Measurements from ENCODE around the gene TPP2. TPM values are rescaled to one million over a fixed set of nuclear protein-coding genes. Genes with fewer than 3 reads are reported as not detected.

Gene TPP2
- total RNA-seq, 1 experiment from 2014 or later: 36.7 TPM

DNA sequence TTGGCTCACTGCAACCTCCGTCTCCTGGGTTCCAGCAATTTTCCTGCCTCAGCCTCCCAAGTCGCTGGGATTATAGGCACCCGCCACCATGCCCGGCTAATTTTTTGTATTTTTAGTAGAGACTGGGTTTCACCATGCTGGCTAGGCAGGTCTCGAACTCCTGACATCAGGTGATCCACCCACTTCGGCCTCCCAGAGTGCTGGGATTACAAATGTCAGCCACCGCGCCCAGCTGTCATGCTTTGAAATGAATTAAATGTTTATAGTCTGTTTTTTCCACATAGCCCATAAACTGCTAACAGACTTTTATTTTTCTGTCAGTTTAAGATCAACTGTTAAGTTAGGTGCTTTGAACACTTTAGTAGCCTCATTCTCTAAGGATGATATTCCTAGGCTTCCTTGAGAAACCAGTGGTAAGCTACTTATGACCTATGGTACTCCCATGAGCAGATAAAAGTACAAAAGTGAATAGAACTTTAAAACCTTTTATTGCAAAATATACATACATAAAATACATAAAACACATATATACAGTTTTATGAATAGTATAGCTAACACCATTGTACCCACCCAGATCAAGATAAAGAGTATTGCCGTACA lies 13.6 kb downstream of the TPP2 start:
- intact Hi-C loops (cut with micrococcal nuclease): no loop called here
- H3K27ac ChIP-seq (ENCODE audit: low read depth, low read length): no peak overlapping the region
- RAD21 ChIA-PET (ENCODE audit: low non-redundant PET in 1 of 2, low total read pairs in 2 of 2, uncharacterized antibody in 2 of 2, unreplicated experiment in 2 of 2): no interaction called here
- no TSS peak for BruUV-seq (replicated peaks)
- H3K4me1 ChIP-seq (ENCODE audit: control insufficient read depth in 1 of 2, insufficient read depth in 2 of 2, low read length in 2 of 2): no peaks in the 10 kb centered on the region
- no peak for TF ChIP-seq CEBPB (IDR thresholded peaks at IDR 0.05; ENCODE audit: low read depth)
- TF ChIP-seq FOSL1 (IDR thresholded peaks at IDR 0.05; ENCODE audit: low read depth): no peak
- TF ChIP-seq, protein P1, sequence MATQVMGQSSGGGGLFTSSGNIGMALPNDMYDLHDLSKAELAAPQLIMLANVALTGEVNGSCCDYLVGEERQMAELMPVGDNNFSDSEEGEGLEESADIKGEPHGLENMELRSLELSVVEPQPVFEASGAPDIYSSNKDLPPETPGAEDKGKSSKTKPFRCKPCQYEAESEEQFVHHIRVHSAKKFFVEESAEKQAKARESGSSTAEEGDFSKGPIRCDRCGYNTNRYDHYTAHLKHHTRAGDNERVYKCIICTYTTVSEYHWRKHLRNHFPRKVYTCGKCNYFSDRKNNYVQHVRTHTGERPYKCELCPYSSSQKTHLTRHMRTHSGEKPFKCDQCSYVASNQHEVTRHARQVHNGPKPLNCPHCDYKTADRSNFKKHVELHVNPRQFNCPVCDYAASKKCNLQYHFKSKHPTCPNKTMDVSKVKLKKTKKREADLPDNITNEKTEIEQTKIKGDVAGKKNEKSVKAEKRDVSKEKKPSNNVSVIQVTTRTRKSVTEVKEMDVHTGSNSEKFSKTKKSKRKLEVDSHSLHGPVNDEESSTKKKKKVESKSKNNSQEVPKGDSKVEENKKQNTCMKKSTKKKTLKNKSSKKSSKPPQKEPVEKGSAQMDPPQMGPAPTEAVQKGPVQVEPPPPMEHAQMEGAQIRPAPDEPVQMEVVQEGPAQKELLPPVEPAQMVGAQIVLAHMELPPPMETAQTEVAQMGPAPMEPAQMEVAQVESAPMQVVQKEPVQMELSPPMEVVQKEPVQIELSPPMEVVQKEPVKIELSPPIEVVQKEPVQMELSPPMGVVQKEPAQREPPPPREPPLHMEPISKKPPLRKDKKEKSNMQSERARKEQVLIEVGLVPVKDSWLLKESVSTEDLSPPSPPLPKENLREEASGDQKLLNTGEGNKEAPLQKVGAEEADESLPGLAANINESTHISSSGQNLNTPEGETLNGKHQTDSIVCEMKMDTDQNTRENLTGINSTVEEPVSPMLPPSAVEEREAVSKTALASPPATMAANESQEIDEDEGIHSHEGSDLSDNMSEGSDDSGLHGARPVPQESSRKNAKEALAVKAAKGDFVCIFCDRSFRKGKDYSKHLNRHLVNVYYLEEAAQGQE (IDR thresholded peaks at IDR 0.05; ENCODE audit: low read depth): no peak
- no peak for TF ChIP-seq RAD21 (IDR thresholded peaks at IDR 0.05; ENCODE audit: low read depth)
- no peak for TF ChIP-seq JUND (IDR thresholded peaks at IDR 0.05)
- TF ChIP-seq, protein P2, sequence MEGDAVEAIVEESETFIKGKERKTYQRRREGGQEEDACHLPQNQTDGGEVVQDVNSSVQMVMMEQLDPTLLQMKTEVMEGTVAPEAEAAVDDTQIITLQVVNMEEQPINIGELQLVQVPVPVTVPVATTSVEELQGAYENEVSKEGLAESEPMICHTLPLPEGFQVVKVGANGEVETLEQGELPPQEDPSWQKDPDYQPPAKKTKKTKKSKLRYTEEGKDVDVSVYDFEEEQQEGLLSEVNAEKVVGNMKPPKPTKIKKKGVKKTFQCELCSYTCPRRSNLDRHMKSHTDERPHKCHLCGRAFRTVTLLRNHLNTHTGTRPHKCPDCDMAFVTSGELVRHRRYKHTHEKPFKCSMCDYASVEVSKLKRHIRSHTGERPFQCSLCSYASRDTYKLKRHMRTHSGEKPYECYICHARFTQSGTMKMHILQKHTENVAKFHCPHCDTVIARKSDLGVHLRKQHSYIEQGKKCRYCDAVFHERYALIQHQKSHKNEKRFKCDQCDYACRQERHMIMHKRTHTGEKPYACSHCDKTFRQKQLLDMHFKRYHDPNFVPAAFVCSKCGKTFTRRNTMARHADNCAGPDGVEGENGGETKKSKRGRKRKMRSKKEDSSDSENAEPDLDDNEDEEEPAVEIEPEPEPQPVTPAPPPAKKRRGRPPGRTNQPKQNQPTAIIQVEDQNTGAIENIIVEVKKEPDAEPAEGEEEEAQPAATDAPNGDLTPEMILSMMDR (IDR thresholded peaks at IDR 0.05 in 2 of 3, conservative IDR thresholded peaks at IDR 0.05 in 1 of 3; ENCODE audit: borderline replicate concordance in 1 of 3, insufficient read depth in 1 of 3, low read depth in 2 of 3, low read length in 2 of 3): no peak
- TF ChIP-seq, protein P3, sequence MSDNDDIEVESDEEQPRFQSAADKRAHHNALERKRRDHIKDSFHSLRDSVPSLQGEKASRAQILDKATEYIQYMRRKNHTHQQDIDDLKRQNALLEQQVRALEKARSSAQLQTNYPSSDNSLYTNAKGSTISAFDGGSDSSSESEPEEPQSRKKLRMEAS (IDR thresholded peaks at IDR 0.05): no peak
- TF ChIP-seq ZNF274 (IDR thresholded peaks at IDR 0.05; ENCODE audit: low read depth, low read length): no peak
- no peak for TF ChIP-seq POLR2AphosphoS5 (IDR thresholded peaks at IDR 0.05; ENCODE audit: low read depth, low read length)
- TF ChIP-seq ELF1 (IDR thresholded peaks at IDR 0.05; ENCODE audit: borderline replicate concordance, low read depth): no peak
- no peak for TF ChIP-seq SIN3A (IDR thresholded peaks at IDR 0.05; ENCODE audit: low read depth)
- no peak for TF ChIP-seq EGR1 (IDR thresholded peaks at IDR 0.05; ENCODE audit: low read depth)
- TF ChIP-seq YY1 (IDR thresholded peaks at IDR 0.05; ENCODE audit: extremely low read depth, insufficient replicate concordance, low read depth, low read length): no peak
- TF ChIP-seq, protein P4, sequence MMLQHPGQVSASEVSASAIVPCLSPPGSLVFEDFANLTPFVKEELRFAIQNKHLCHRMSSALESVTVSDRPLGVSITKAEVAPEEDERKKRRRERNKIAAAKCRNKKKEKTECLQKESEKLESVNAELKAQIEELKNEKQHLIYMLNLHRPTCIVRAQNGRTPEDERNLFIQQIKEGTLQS (IDR thresholded peaks at IDR 0.05): no peak
- TF ChIP-seq ZFX (IDR thresholded peaks at IDR 0.05): no peak
- DNase-seq (ENCODE audit: low read depth, low spot score): no peak
- peaks cover 14% of the 10 kb centered on the region in 2 experiments; a peak in 3 of 4 replicates for H3K36me3 ChIP-seq (ENCODE audit: control insufficient read depth in 1 of 2, insufficient read depth in 2 of 2, low read length in 2 of 2)
- peaks cover 4% of the 10 kb centered on the region; the same call in 1 of the 2 replicates for H4K20me1 ChIP-seq (ENCODE audit: insufficient read depth)
- ATAC-seq: no peak
- H3K4me2 ChIP-seq (ENCODE audit: low read length): no peak overlapping the region
- no peak overlapping the region for H3K9ac ChIP-seq (ENCODE audit: low read length)
- peaks cover 94% of the 10 kb centered on the region for H3K79me2 ChIP-seq (ENCODE audit: insufficient read depth, low read length)
- H3K9me2 ChIP-seq (ENCODE audit: insufficient read depth): no peaks in the 10 kb centered on the region
- H3K27me3 ChIP-seq (ENCODE audit: insufficient read depth, low read length): no peaks in the 10 kb centered on the region
- no peaks in the 10 kb centered on the region for H3K9me3 ChIP-seq (ENCODE audit: control insufficient read depth in 1 of 2, insufficient read depth in 1 of 2, low read depth in 1 of 2, low read length in 2 of 2)
- no peak overlapping the region for H3K4me3 ChIP-seq (replicated peaks in 1 of 2; ENCODE audit: low read depth in 1 of 2, low read length in 2 of 2)
- POLR2A ChIA-PET: no interaction called here
- no peak overlapping the region for H2AFZ ChIP-seq (ENCODE audit: low read depth, low read length, poor library complexity, severe bottlenecking)
- CTCF ChIA-PET: no interaction called here
